ENCODE results near the gene CALN1. TPM values are rescaled to one million over a fixed set of nuclear protein-coding genes. Genes with fewer than 3 reads are reported as not detected.

CALN1 gene
- total RNA-seq, 1 experiment from 2014 or later: not detected

DNA sequence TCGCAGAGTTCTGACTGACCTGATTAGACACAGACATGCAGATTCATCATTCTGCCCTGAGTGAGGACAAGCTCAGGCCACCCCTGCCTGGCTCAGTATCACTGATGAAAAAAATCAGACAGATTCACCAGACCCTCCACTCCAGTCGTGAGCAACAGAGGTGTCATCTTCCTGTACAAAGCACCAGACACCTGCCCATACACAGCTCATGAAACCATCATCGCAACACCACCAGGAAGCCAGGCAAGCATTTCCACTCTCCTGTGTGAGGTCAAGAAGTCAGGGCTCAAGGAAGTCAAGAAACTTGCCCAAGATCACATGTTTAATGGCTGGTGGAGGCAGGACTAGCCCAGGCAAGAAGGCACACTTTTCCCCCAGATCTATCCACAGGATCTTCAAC is 163.0 kb downstream of the CALN1 start:
- H3K27me3 ChIP-seq (ENCODE audit: low read length): no peaks in the 10 kb centered on the region
- no peaks in the 10 kb centered on the region for H4K20me1 ChIP-seq (ENCODE audit: insufficient read depth, low read depth, low read length)
- no peaks in the 10 kb centered on the region for H3K9me2 ChIP-seq (replicated peaks; ENCODE audit: insufficient read depth, low read length)
- H3K79me2 ChIP-seq (ENCODE audit: low read length): no peaks in the 10 kb centered on the region
- H2AFZ ChIP-seq (ENCODE audit: low read length): no peak overlapping the region
- no peak overlapping the region for H3K9ac ChIP-seq (ENCODE audit: low read length)
- no peak overlapping the region for H3K4me3 ChIP-seq (ENCODE audit: low read length)
- no peaks in the 10 kb centered on the region for H3K36me3 ChIP-seq (ENCODE audit: insufficient read depth, low read length)
- no peaks in the 10 kb centered on the region for H3K9me3 ChIP-seq (ENCODE audit: low read length)
- no peak overlapping the region for H3K27ac ChIP-seq (ENCODE audit: low read length)
- no peak overlapping the region for H3K4me2 ChIP-seq (ENCODE audit: low read depth, low read length, poor library complexity, severe bottlenecking)
- no peak for DNase-seq
- H3K4me1 ChIP-seq (ENCODE audit: low read length): no peaks in the 10 kb centered on the region

- no peaks in the 10 kb centered on the region for H3K4me1 ChIP-seq (ENCODE audit: low read length)
- no peak overlapping the region for H3K4me3 ChIP-seq (ENCODE audit: low read length)
Observed at GRCh38 chr7:72244826-72245398, 167.2 kb downstream of the CALN1 start.

GRCh38 chr7:72243329-72243728 is 168.8 kb downstream of the CALN1 start:
- DNase-seq: no peak
- Histone ChIP-seq H3K9me3 (ENCODE audit: low read length) (no peaks in the 10 kb centered on the region), H3K4me3 (ENCODE audit: low read length) (no peak overlapping the region), H3K4me2 (ENCODE audit: low read depth, low read length, poor library complexity, severe bottlenecking) (no peak overlapping the region), H3K27me3 (ENCODE audit: low read length) (no peaks in the 10 kb centered on the region), H2AFZ (ENCODE audit: low read length) (no peak overlapping the region), H3K79me2 (ENCODE audit: low read length) (no peaks in the 10 kb centered on the region), H3K4me1 (ENCODE audit: low read length) (no peaks in the 10 kb centered on the region), H3K36me3 (ENCODE audit: insufficient read depth, low read length) (no peaks in the 10 kb centered on the region), H3K9me2 (replicated peaks; ENCODE audit: insufficient read depth, low read length) (no peaks in the 10 kb centered on the region), H4K20me1 (ENCODE audit: insufficient read depth, low read depth, low read length) (no peaks in the 10 kb centered on the region), H3K27ac (ENCODE audit: low read length) (no peak overlapping the region), H3K9ac (ENCODE audit: low read length) (no peak overlapping the region)

More at GRCh38 chr7:72244826-72245398, 167.2 kb downstream of the CALN1 start:
- no peak for DNase-seq
- H3K4me2 ChIP-seq (ENCODE audit: low read depth, low read length, poor library complexity, severe bottlenecking): no peak overlapping the region
- H2AFZ ChIP-seq (ENCODE audit: low read length): no peak overlapping the region
- H4K20me1 ChIP-seq (ENCODE audit: insufficient read depth, low read depth, low read length): no peaks in the 10 kb centered on the region
- H3K27me3 ChIP-seq (ENCODE audit: low read length): no peaks in the 10 kb centered on the region
- no peaks in the 10 kb centered on the region for H3K9me2 ChIP-seq (replicated peaks; ENCODE audit: insufficient read depth, low read length)
- no peaks in the 10 kb centered on the region for H3K9me3 ChIP-seq (ENCODE audit: low read length)
- no peak overlapping the region for H3K9ac ChIP-seq (ENCODE audit: low read length)
- no peaks in the 10 kb centered on the region for H3K79me2 ChIP-seq (ENCODE audit: low read length)
- H3K36me3 ChIP-seq (ENCODE audit: insufficient read depth, low read length): no peaks in the 10 kb centered on the region
- H3K27ac ChIP-seq (ENCODE audit: low read length): no peak overlapping the region

DNA sequence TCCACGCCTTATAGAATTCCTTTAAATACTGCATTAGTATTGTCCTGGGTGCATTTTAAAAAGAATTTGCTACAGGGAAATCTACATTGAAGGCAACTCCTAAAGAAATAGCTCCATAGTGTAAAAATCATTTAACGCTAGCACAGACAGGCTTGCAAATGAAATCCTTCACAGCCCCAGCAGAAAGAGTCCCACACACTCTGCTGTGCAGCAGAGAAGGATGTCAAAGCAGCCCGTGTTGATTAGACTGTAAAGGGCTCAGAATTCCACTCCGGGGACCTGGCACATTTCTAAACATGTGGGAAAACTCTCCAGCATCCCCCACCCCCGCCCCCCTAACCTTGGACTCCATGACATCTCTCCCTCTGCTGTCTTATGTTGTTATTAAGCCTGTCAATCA is 176.8 kb downstream of the CALN1 start:
- no peaks in the 10 kb centered on the region for H4K20me1 ChIP-seq (ENCODE audit: insufficient read depth, low read depth, low read length)
- no peaks in the 10 kb centered on the region for H3K4me1 ChIP-seq (ENCODE audit: low read length)
- H3K27me3 ChIP-seq (ENCODE audit: low read length): no peaks in the 10 kb centered on the region
- no peak overlapping the region for H2AFZ ChIP-seq (ENCODE audit: low read length)
- H3K36me3 ChIP-seq (ENCODE audit: insufficient read depth, low read length): no peaks in the 10 kb centered on the region
- no peak overlapping the region for H3K9ac ChIP-seq (ENCODE audit: low read length)
- DNase-seq: no peak
- H3K9me2 ChIP-seq (replicated peaks; ENCODE audit: insufficient read depth, low read length): no peaks in the 10 kb centered on the region
- no peaks in the 10 kb centered on the region for H3K9me3 ChIP-seq (ENCODE audit: low read length)
- H3K27ac ChIP-seq (ENCODE audit: low read length): no peak overlapping the region
- H3K79me2 ChIP-seq (ENCODE audit: low read length): no peaks in the 10 kb centered on the region
- H3K4me2 ChIP-seq (ENCODE audit: low read depth, low read length, poor library complexity, severe bottlenecking): no peak overlapping the region
- H3K4me3 ChIP-seq (ENCODE audit: low read length): no peak overlapping the region

DNA sequence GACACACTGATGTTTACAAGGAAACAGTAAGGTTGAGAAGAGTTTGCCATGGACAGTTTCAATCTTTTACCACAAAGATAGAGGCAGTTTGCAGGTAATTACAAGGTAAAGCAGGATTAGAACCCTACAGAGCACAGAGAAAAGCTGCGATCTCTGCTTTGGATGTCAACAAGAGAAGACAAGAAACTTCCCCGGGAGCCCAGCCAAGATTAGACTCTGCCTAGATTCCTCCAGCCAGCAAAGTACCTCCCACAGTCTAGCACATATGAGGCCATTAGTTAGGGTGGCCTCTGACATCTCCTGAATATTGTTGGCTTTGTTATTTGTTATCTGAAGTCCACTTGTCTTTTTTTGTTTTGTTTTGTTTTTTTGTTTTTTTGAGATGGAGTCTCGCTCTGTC is 178.1 kb downstream of the CALN1 start:
- DNase-seq: no peak
- Histone ChIP-seq H3K9ac (ENCODE audit: low read length) (no peak overlapping the region), H3K36me3 (ENCODE audit: insufficient read depth, low read length) (no peaks in the 10 kb centered on the region), H3K79me2 (ENCODE audit: low read length) (no peaks in the 10 kb centered on the region), H3K9me2 (replicated peaks; ENCODE audit: insufficient read depth, low read length) (no peaks in the 10 kb centered on the region), H3K27ac (ENCODE audit: low read length) (no peak overlapping the region), H2AFZ (ENCODE audit: low read length) (no peak overlapping the region), H3K4me1 (ENCODE audit: low read length) (no peaks in the 10 kb centered on the region), H3K27me3 (ENCODE audit: low read length) (no peaks in the 10 kb centered on the region), H3K9me3 (ENCODE audit: low read length) (no peaks in the 10 kb centered on the region), H4K20me1 (ENCODE audit: insufficient read depth, low read depth, low read length) (no peaks in the 10 kb centered on the region), H3K4me3 (ENCODE audit: low read length) (no peak overlapping the region), H3K4me2 (ENCODE audit: low read depth, low read length, poor library complexity, severe bottlenecking) (no peak overlapping the region)

DNA sequence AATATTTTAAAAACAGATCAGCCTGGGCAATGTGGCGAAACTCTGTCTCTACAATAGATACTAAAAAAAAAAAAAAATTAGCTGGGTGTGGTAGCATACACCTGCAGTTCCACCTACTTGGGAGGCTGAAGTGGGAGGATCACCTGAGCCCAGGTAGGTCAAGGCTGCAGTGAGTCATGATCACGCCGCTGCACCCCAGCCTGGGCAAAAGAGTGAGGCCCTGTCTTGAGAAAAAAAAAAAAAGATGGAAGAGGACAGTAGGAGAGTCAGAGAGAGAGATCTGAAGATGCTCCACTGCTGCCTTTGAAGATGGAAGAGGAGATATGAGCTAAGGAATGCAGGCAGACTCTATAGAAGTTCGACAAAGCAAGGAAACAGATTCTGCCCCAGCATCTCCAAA is 181.9 kb downstream of the CALN1 start:
- no peak for DNase-seq
- Histone ChIP-seq H3K9me2 (replicated peaks; ENCODE audit: insufficient read depth, low read length) (no peaks in the 10 kb centered on the region), H3K9me3 (ENCODE audit: low read length) (no peaks in the 10 kb centered on the region), H3K27ac (ENCODE audit: low read length) (no peak overlapping the region), H3K4me2 (ENCODE audit: low read depth, low read length, poor library complexity, severe bottlenecking) (no peak overlapping the region), H3K9ac (ENCODE audit: low read length) (no peak overlapping the region), H3K4me1 (ENCODE audit: low read length) (no peaks in the 10 kb centered on the region), H3K79me2 (ENCODE audit: low read length) (no peaks in the 10 kb centered on the region), H3K4me3 (ENCODE audit: low read length) (no peak overlapping the region), H3K27me3 (ENCODE audit: low read length) (no peaks in the 10 kb centered on the region), H2AFZ (ENCODE audit: low read length) (no peak overlapping the region), H3K36me3 (ENCODE audit: insufficient read depth, low read length) (no peaks in the 10 kb centered on the region), H4K20me1 (ENCODE audit: insufficient read depth, low read depth, low read length) (no peaks in the 10 kb centered on the region)

DNA sequence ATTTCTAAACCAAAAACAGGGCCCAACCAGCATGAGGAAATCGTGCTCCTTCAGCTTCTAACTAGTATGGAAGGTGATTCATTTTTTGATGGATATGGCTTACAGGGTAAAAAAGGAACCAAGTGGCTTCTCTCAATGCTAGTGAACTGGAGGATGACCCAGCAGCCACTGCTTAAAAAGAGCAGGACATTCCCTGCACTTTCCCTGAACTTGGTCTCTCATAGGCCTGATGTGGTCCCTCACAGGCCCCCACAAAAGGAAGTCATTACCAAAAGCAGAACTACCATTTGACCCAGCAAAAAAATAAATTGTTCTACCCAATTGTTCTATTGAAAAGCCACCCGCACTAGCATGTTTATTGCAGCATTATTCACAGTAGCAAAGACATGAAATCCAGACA is 188.8 kb downstream of the CALN1 start:
- H3K36me3 ChIP-seq (ENCODE audit: insufficient read depth, low read length): no peaks in the 10 kb centered on the region
- H4K20me1 ChIP-seq (ENCODE audit: insufficient read depth, low read depth, low read length): no peaks in the 10 kb centered on the region
- no peak overlapping the region for H3K27ac ChIP-seq (ENCODE audit: low read length)
- H3K4me2 ChIP-seq (ENCODE audit: low read depth, low read length, poor library complexity, severe bottlenecking): no peak overlapping the region
- no peaks in the 10 kb centered on the region for H3K79me2 ChIP-seq (ENCODE audit: low read length)
- H3K27me3 ChIP-seq (ENCODE audit: low read length): no peaks in the 10 kb centered on the region
- no peak overlapping the region for H3K4me3 ChIP-seq (ENCODE audit: low read length)
- H3K9me3 ChIP-seq (ENCODE audit: low read length): no peaks in the 10 kb centered on the region
- H3K9ac ChIP-seq (ENCODE audit: low read length): no peak overlapping the region
- no peak overlapping the region for H2AFZ ChIP-seq (ENCODE audit: low read length)
- H3K9me2 ChIP-seq (replicated peaks; ENCODE audit: insufficient read depth, low read length): no peaks in the 10 kb centered on the region
- DNase-seq: no peak
- H3K4me1 ChIP-seq (ENCODE audit: low read length): no peaks in the 10 kb centered on the region

- Histone ChIP-seq H3K9ac (ENCODE audit: low read length) (no peak overlapping the region), H3K4me1 (ENCODE audit: low read length) (no peaks in the 10 kb centered on the region), H3K79me2 (ENCODE audit: low read length) (no peaks in the 10 kb centered on the region), H3K36me3 (ENCODE audit: insufficient read depth, low read length) (no peaks in the 10 kb centered on the region), H3K9me2 (replicated peaks; ENCODE audit: insufficient read depth, low read length) (no peaks in the 10 kb centered on the region), H3K27ac (ENCODE audit: low read length) (no peak overlapping the region), H4K20me1 (ENCODE audit: insufficient read depth, low read depth, low read length) (no peaks in the 10 kb centered on the region), H2AFZ (ENCODE audit: low read length) (no peak overlapping the region), H3K27me3 (ENCODE audit: low read length) (no peaks in the 10 kb centered on the region), H3K4me3 (ENCODE audit: low read length) (no peak overlapping the region), H3K4me2 (ENCODE audit: low read depth, low read length, poor library complexity, severe bottlenecking) (no peak overlapping the region), H3K9me3 (ENCODE audit: low read length) (no peaks in the 10 kb centered on the region)
- DNase-seq: no peak
Observed at GRCh38 chr7:72222136-72222535, 190.0 kb downstream of the CALN1 start.

- Histone ChIP-seq H3K9me2 (replicated peaks; ENCODE audit: insufficient read depth, low read length) (no peaks in the 10 kb centered on the region), H2AFZ (ENCODE audit: low read length) (no peak overlapping the region), H3K4me3 (ENCODE audit: low read length) (no peak overlapping the region), H3K9ac (ENCODE audit: low read length) (no peak overlapping the region), H3K4me1 (ENCODE audit: low read length) (no peaks in the 10 kb centered on the region), H3K36me3 (ENCODE audit: insufficient read depth, low read length) (no peaks in the 10 kb centered on the region), H3K79me2 (ENCODE audit: low read length) (no peaks in the 10 kb centered on the region), H3K27me3 (ENCODE audit: low read length) (no peaks in the 10 kb centered on the region), H3K4me2 (ENCODE audit: low read depth, low read length, poor library complexity, severe bottlenecking) (no peak overlapping the region), H4K20me1 (ENCODE audit: insufficient read depth, low read depth, low read length) (no peaks in the 10 kb centered on the region), H3K9me3 (ENCODE audit: low read length) (no peaks in the 10 kb centered on the region), H3K27ac (ENCODE audit: low read length) (no peak overlapping the region)
- DNase-seq: no peak
Observed at GRCh38 chr7:72219500-72219899, 192.6 kb downstream of the CALN1 start.
